Ramos (cell line): ENCODE data around the gene KRT78.

ENCODE experiments used
- in situ Hi-C: fragments of 300-500 bp; cut with MboI; formaldehyde crosslinking; loops from one replicate; pipeline ENCODE4 v1.14.3; 2022; ENCODE audit warnings: low sequenced_read_pairs; ENCODE audit not compliant: unreplicated experiment

Gene KRT78

GRCh38 chr12:52827499-52828090, 21.2 kb downstream of the KRT78 start:
- in situ Hi-C loops: no loop called here

GRCh38 chr12:52826611-52827498, 21.9 kb downstream of the KRT78 start:
- in situ Hi-C loops: no loop called here

GRCh38 chr12:52825961-52826360, 22.8 kb downstream of the KRT78 start:
- in situ Hi-C loops: no loop called here

- in situ Hi-C loops: no loop called here
Observed at GRCh38 chr12:52824741-52825410, 23.9 kb downstream of the KRT78 start.

- in situ Hi-C loops: no loop called here
Observed at GRCh38 chr12:52823761-52824450, 24.9 kb downstream of the KRT78 start.

GRCh38 chr12:52822771-52823510, 25.9 kb downstream of the KRT78 start:
- in situ Hi-C loops: no loop called here

- in situ Hi-C loops: no loop called here
Observed at GRCh38 chr12:52821826-52822660, 26.8 kb downstream of the KRT78 start.

GRCh38 chr12:52821071-52821730, 27.6 kb downstream of the KRT78 start:
- in situ Hi-C loops: no loop called here

- in situ Hi-C loops: no loop called here
Observed at GRCh38 chr12:52820521-52820920, 28.3 kb downstream of the KRT78 start.

- in situ Hi-C loops: no loop called here
Observed at GRCh38 chr12:52819731-52820510, 28.9 kb downstream of the KRT78 start.

GRCh38 chr12:52818887-52819420, 29.8 kb downstream of the KRT78 start:
- in situ Hi-C loops: no loop called here

GRCh38 chr12:52818388-52818787, 30.4 kb downstream of the KRT78 start:
- in situ Hi-C loops: no loop called here

GRCh38 chr12:52817699-52818238, 31.0 kb downstream of the KRT78 start:
- in situ Hi-C loops: no loop called here

- in situ Hi-C loops: no loop called here
Observed at GRCh38 chr12:52817003-52817698, 31.6 kb downstream of the KRT78 start.

- in situ Hi-C loops: no loop called here
Observed at GRCh38 chr12:52815676-52816588, 32.9 kb downstream of the KRT78 start.

GRCh38 chr12:52815161-52815560, 33.6 kb downstream of the KRT78 start:
- in situ Hi-C loops: no loop called here
